Mesothelial cell of epicardium (in vitro differentiated cells): ENCODE measurements around the gene MYCN. TPM values are rescaled to one million over a fixed set of nuclear protein-coding genes. Genes with fewer than 3 reads are reported as not detected.
A peak's percentile ranks its signal among the peaks of the same experiment; 100 is the strongest.
"Not testable (repeated sequence)": the region's sequence is repeated elsewhere in the genome, so short reads cannot be mapped to it uniquely, and the experiment has no call there.

Source experiments
- DNase-seq, 2 experiments: peaks; one replicate each; pipeline ENCODE4 v3.0.0; 2021; ENCODE audit warnings: low spot score in 2 of 2; ENCODE audit not compliant: unreplicated experiment in 2 of 2
- H3K27ac Mint-ChIP-seq: 2 replicates; pipeline ENCODE4 v1.8.0; 2021; ENCODE audit warnings: mixed read lengths
- H3K27me3 Mint-ChIP-seq: 2 replicates; pipeline ENCODE4 v1.8.0; 2021; ENCODE audit warnings: low read depth, mixed read lengths
- H3K36me3 Mint-ChIP-seq: 2 replicates; pipeline ENCODE4 v1.8.0; 2021; ENCODE audit warnings: mixed read lengths
- H3K4me1 Mint-ChIP-seq: 2 replicates; pipeline ENCODE4 v1.8.0; 2021; ENCODE audit warnings: mixed read lengths
- H3K4me3 Mint-ChIP-seq: 2 replicates; pipeline ENCODE4 v1.8.0; 2021; ENCODE audit warnings: mild to moderate bottlenecking, moderate library complexity, mixed read lengths
- H3K9me3 Mint-ChIP-seq: 2 replicates; pipeline ENCODE4 v1.8.0; 2021; ENCODE audit warnings: mixed read lengths
- total RNA-seq: library from RNA; stranded (reverse); gene quantifications from 3 replicates; pipeline ENCODE4 v1.2.1, GENCODE V29; 2021
- TF ChIP-seq, protein P1 (sequence below): fragments of 200-600 bp; sonication (generic); IDR thresholded peaks from one replicate; pipeline ENCODE4 v1.5.0; 2021; ENCODE audit warnings: antibody characterized with exemption; ENCODE audit not compliant: unreplicated experiment

MYCN gene
- total RNA-seq, 1 donor from 2014 or later = 69.1 TPM

DNA sequence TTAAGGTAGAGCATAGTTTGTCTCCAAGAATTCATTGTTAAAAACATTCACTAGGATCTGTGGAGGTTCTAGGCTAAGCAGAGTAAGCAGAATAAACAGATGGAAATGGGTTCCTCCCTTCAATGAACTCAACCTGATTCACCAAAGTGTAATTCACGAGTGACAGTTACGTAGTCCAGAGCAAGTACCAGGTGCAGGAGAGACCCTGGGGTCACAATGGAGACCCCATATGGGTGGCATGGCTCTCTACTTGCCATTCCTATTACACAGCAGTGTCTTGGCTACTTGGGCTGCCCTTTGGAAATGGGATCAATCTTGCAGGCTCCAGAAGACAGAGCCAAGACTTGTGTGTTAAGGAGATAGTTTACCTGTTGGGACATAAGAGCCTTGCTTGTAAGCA, 7.1 kb downstream of the MYCN start:
- H3K4me1 Mint-ChIP-seq = peaks cover 26% of the 10 kb centered on the region
- TF ChIP-seq, protein P1, sequence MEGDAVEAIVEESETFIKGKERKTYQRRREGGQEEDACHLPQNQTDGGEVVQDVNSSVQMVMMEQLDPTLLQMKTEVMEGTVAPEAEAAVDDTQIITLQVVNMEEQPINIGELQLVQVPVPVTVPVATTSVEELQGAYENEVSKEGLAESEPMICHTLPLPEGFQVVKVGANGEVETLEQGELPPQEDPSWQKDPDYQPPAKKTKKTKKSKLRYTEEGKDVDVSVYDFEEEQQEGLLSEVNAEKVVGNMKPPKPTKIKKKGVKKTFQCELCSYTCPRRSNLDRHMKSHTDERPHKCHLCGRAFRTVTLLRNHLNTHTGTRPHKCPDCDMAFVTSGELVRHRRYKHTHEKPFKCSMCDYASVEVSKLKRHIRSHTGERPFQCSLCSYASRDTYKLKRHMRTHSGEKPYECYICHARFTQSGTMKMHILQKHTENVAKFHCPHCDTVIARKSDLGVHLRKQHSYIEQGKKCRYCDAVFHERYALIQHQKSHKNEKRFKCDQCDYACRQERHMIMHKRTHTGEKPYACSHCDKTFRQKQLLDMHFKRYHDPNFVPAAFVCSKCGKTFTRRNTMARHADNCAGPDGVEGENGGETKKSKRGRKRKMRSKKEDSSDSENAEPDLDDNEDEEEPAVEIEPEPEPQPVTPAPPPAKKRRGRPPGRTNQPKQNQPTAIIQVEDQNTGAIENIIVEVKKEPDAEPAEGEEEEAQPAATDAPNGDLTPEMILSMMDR = no peak
- no peak overlapping the region for H3K27ac Mint-ChIP-seq
- peaks cover 25% of the 10 kb centered on the region for H3K36me3 Mint-ChIP-seq
- no peaks in the 10 kb centered on the region for H3K9me3 Mint-ChIP-seq
- no peaks in the 10 kb centered on the region for H3K27me3 Mint-ChIP-seq
- no peak for DNase-seq
- H3K4me3 Mint-ChIP-seq = no peak overlapping the region

DNA sequence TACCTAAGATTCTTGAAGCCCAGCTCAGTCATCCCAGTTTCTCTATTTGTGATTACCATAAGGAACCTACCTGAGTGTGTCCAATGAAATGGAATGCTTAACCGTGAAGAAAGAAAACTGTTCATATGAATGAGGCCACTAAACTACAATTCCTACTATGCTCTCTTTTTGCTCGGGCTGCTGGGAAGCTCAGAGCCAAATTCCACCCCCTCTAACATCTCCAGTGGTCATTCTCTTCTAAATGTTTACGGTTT, 8.3 kb downstream of the MYCN start:
- Mint-ChIP-seq H3K27me3 (no peaks in the 10 kb centered on the region), H3K36me3 (peaks cover 23% of the 10 kb centered on the region), H3K27ac (peak overlapping the region; percentile 39)

DNA sequence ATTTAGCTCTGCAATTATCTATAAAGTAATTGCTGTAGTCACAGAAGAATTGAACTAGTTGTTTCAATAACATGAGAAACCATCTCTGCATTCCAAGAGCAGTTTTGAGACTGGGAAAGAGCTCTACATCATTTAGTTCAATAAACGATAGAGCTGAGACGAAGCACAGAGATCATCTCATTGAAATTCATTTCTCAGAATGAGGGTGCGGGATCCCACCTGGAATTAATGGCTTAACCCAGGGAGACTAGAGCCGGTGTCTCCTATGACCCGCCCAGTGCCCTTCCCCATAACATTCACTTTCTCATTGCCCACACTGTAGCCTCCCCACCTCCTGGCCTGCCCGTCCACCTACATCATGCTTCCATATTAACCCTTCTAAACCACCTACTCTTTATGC, 8.8 kb downstream of the MYCN start:
- DNase-seq = no peak
- Mint-ChIP-seq H3K27ac (no peak overlapping the region), H3K27me3 (no peaks in the 10 kb centered on the region), H3K36me3 (peaks cover 23% of the 10 kb centered on the region), H3K4me1 (peaks cover 15% of the 10 kb centered on the region), H3K9me3 (no peaks in the 10 kb centered on the region), H3K4me3 (no peak overlapping the region)
- TF ChIP-seq, protein P1 = no peak

More for the DNA sequence above, 8.3 kb downstream of the MYCN start:
- no peak overlapping the region for H3K4me3 Mint-ChIP-seq
- DNase-seq = no peak
- TF ChIP-seq, protein P1 = no peak
- no peaks in the 10 kb centered on the region for H3K9me3 Mint-ChIP-seq
- peaks cover 20% of the 10 kb centered on the region for H3K4me1 Mint-ChIP-seq

GRCh38 chr2:15949551-15949950, 9.2 kb downstream of the MYCN start:
- Mint-ChIP-seq H3K9me3 (no peaks in the 10 kb centered on the region), H3K4me3 (no peak overlapping the region), H3K27ac (no peak overlapping the region), H3K27me3 (no peaks in the 10 kb centered on the region), H3K36me3 (peaks cover 23% of the 10 kb centered on the region), H3K4me1 (peaks cover 11% of the 10 kb centered on the region)
- TF ChIP-seq, protein P1 = no peak
- DNase-seq = no peak

DNA sequence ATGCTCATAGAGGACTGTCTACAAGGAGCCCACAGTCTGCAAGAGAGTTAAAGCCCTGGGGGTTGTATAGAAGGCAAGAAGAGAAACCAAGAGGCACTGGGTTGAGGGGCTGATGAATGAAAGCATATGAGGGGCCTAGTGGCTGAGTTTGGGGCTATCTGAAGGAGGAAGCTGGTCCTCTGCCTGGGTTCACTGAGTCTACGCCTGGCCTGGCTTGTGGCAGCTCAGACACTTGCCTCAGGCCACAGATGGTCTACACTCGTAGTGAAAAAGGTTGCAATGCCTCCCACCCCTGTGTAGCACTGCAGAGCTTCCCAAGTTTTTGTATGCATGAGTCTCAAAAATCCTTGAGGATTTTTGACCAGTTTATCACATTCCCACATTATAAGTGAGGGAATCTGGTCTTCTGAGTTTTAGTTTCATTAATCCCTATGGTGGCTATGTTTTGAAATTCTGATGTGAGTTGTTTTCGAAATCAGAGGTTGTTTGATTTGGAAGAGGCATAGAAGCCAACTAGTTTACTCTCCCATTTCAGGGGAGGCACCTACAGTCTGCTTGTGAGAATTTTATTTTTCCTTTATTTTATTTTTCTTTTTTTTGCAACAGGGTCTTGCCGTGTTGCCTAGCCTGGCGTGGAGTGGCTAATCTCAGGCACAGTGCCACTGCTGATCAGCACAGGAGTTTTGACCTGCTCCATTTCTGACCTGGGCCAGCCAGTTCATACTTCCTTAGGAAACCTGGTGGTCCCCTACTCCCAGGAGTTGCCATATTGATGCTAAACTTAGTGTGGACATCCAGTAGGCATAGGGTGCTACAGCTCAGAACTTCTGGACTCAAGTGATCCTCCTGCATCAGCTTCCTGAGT, 10.0 kb downstream of the MYCN start:
- H3K4me1 Mint-ChIP-seq = peaks cover 7% of the 10 kb centered on the region
- H3K4me3 Mint-ChIP-seq = no peak overlapping the region
- no peak for DNase-seq
- no peaks in the 10 kb centered on the region for H3K27me3 Mint-ChIP-seq
- H3K36me3 Mint-ChIP-seq = peaks cover 19% of the 10 kb centered on the region
- no peaks in the 10 kb centered on the region for H3K9me3 Mint-ChIP-seq
- no peak overlapping the region for H3K27ac Mint-ChIP-seq
- TF ChIP-seq, protein P1 = no peak

DNA sequence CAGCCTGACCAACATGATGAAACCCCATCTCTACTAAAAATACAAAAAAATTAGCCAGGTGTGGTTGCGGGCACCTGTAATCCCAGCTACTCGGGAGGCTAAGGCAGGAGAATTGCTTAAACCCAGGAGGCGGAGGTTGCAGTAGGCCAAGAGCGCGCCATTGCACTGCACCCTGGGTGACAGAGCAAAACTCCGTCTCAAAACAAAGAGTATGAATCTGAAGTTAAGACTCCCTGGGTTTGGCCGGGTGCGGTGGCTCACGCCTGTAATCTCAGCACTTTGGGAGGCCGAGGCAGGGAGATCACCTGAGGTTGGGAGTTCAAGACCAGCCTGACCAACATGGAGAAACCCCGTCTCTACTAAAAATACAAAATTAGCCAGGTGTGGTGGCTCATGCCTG, 11.6 kb downstream of the MYCN start:
- DNase-seq, H3K27ac Mint-ChIP-seq, H3K4me3 Mint-ChIP-seq, H3K9me3 Mint-ChIP-seq, H3K27me3 Mint-ChIP-seq: not testable (repeated sequence)
- H3K4me1 Mint-ChIP-seq = peaks cover 17% of the 10 kb centered on the region
- peaks cover 10% of the 10 kb centered on the region for H3K36me3 Mint-ChIP-seq
